Measurements from ENCODE around the gene BCAR1.

BCAR1 gene

GRCh38 chr16:75198135-75198600, 53.3 kb downstream of the BCAR1 start:
- no peak for DNase-seq

GRCh38 chr16:75197522-75198134, 53.8 kb downstream of the BCAR1 start:
- DNase-seq = no peak

DNA sequence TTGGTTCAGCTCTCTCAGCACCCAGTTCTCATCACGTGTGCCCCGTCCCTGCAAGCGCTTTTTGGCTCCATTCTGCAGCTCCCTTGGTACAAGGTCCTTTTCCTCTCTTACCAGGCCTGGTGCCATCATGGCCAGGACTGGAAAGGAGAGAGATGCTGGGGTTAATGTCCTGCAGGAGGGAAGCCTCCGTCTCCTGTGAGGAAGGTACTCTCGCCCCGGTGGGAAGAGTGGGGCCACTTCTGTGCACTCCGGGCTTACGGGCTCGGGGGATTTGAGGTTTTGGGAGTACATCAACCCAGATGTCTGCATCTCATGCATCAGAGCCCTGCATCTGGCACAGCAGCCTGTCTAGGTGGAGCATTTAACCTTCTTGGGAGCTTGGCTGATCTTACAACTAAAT, 54.6 kb downstream of the BCAR1 start:
- DNase-seq = no peak

- DNase-seq = no peak
These were observed 55.3 kb downstream of the BCAR1 start for GRCh38 chr16:75195811-75196790.

- no peak for DNase-seq
These were observed 57.5 kb downstream of the BCAR1 start for GRCh38 chr16:75193730-75194444.

DNA sequence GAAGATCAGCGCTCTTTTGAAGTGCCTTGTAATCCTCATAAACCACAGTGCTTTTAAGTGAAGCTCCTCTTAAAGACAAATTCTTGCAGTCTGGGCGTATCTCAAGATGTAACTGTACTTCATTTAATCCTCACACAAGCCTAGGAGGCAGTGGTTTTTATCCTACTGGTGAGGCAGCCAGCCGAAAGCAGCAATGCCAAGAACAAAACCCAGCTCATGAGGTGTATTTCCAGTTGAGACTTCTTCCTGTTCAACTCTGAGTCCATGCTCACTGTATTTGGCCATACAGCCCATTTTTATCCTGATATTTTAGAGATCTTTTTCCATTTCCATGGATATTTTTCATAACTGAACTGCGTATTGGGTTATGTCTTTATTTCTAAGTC, 58.2 kb downstream of the BCAR1 start:
- no peak for DNase-seq

GRCh38 chr16:75192606-75193264, 58.7 kb downstream of the BCAR1 start:
- no peak for DNase-seq

DNA sequence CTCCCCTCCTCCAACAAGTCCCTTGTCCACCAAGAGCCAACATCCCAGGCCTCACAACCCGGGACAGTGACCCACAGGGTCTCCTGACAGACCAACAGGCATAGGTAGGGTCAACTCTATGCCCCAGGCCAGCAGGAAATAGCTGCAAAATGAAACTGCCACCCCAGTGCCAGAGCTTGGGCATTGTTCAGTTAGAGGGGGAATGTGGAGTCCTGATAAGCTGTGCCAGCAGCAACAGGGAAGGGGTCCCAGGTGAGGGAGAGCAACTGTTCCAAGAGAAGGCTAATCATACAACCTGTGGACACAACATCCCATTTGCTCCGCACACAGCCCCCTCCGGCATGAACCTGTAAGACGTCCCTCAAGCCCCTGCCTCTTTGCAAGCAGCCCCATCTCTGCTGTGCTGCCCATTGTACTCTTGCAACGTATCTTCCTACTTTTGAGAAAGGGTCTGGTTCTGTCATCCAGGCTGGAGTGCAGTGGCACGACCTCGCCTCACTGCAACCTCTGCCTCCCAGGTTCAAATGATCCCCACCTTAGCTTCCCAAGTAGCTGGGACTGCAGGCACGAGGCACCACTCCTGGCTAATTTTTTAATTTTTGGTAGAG, 61.7 kb downstream of the BCAR1 start:
- DNase-seq = no peak

GRCh38 chr16:75188832-75189477, 62.5 kb downstream of the BCAR1 start:
- no peak for DNase-seq

- DNase-seq = no peak
These were observed 69.8 kb downstream of the BCAR1 start for GRCh38 chr16:75181630-75182029.

DNA sequence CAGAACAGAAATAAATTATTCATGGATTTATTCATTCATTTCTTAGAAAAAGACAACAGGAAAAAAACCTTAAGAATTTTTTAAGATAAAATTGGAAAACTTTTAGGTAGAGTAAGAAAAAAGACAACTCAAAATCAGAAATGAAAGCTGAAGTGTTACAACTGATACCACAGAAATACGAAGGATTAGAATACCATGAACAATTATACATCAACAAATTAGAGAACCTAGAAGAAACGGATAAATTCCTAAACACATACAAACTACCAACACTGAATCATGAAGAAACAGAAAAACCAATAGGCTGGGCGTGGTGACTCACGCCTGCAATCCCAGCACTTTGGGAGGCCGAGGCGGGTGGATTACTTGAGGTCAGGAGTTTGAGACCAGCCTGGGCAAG, 72.2 kb downstream of the BCAR1 start:
- no peak for DNase-seq
